WTC11 (cell line): Measurements from ENCODE around the gene RBM10. TPM values are rescaled to one million over a fixed set of nuclear protein-coding genes. Genes with fewer than 3 reads are reported as not detected.

Experiments
- ATAC-seq: fragments of 200-7000 bp; cut with Tn5 transposase; 2 replicates; pipeline ENCODE4 v1.10.0; 2021; ENCODE audit warnings: mild to moderate bottlenecking, moderate library complexity
- CTCF ChIA-PET: fragments of 300-600 bp; sonication (Branson Sonifier 250); formaldehyde crosslinking; loops from one replicate; lab custom pipeline; 2021; ENCODE audit warnings: antibody characterized with exemption; lab: Charles Lee
- POLR2A ChIA-PET: fragments of 350-600 bp; sonication (Branson Sonifier 250); formaldehyde crosslinking; loops from one replicate; lab custom pipeline; 2021; ENCODE audit warnings: antibody characterized with exemption; lab: Charles Lee
- DNase-seq: peaks from one replicate; pipeline ENCODE4 v3.0.0; 2021; ENCODE audit warnings: low spot score
- H3K27ac Mint-ChIP-seq: 2 replicates; pipeline ENCODE4 v1.8.0; 2021; ENCODE audit warnings: mixed read lengths
- H3K27me3 Mint-ChIP-seq: 2 replicates; pipeline ENCODE4 v1.8.0; 2021; ENCODE audit warnings: low read depth, mild to moderate bottlenecking, moderate library complexity, mixed read lengths
- H3K36me3 Mint-ChIP-seq: 2 replicates; pipeline ENCODE4 v1.8.0; 2021; ENCODE audit warnings: mixed read lengths
- H3K4me1 Mint-ChIP-seq: 2 replicates; pipeline ENCODE4 v1.8.0; 2022; ENCODE audit warnings: mixed read lengths
- H3K4me3 Mint-ChIP-seq: 2 replicates; pipeline ENCODE4 v1.8.0; 2021; ENCODE audit warnings: mild to moderate bottlenecking, moderate library complexity, mixed read lengths
- H3K9me3 Mint-ChIP-seq: 2 replicates; pipeline ENCODE4 v1.8.0; 2021; ENCODE audit warnings: mixed read lengths
- CBFB ChIP-seq: sonication (generic); formaldehyde crosslinking; IDR thresholded peaks from 2 replicates; pipeline ENCODE4 v1.8.1; 2022; ENCODE audit warnings: mild to moderate bottlenecking, low read depth, missing genetic modification reagents
- FOXP1 ChIP-seq: sonication (generic); formaldehyde crosslinking; IDR thresholded peaks from 2 replicates; pipeline ENCODE4 v1.8.0; 2022; ENCODE audit warnings: missing genetic modification reagents, mild to moderate bottlenecking, moderate library complexity, borderline replicate concordance
- GRHL2 ChIP-seq: fragments of 250-450 bp; sonication (Bioruptor Pico); IDR thresholded peaks from 2 replicates; pipeline ENCODE4 v1.8.0; 2022; ENCODE audit warnings: mild to moderate bottlenecking, moderate library complexity; ENCODE audit not compliant: insufficient replicate concordance, severe bottlenecking
- GTF2I ChIP-seq: fragments of 250-450 bp; sonication (Bioruptor Pico); conservative IDR thresholded peaks from 2 replicates; pipeline ENCODE4 v1.4.0; 2021; ENCODE audit warnings: mild to moderate bottlenecking
- HMGA2 ChIP-seq: fragments of 250-450 bp; sonication (Bioruptor Pico); IDR thresholded peaks from 2 replicates; pipeline ENCODE4 v1.4.0; 2021; ENCODE audit warnings: mild to moderate bottlenecking, moderate library complexity
- KAT7 ChIP-seq: sonication (generic); formaldehyde crosslinking; IDR thresholded peaks from 2 replicates; pipeline ENCODE4 v1.8.1; 2023; ENCODE audit warnings: missing genetic modification reagents, mild to moderate bottlenecking, borderline replicate concordance
- NFATC4 ChIP-seq: fragments of 250-450 bp; sonication (Bioruptor Pico); IDR thresholded peaks from 2 replicates; pipeline ENCODE4 v1.9.0; 2021; ENCODE audit warnings: mild to moderate bottlenecking
- NR2C2 ChIP-seq: sonication (generic); formaldehyde crosslinking; IDR thresholded peaks from 2 replicates; pipeline ENCODE4 v1.8.0; 2022; ENCODE audit warnings: mild to moderate bottlenecking, missing genetic modification reagents
- NR3C1 ChIP-seq: sonication (generic); formaldehyde crosslinking; conservative IDR thresholded peaks from 2 replicates; pipeline ENCODE4 v1.8.1; 2023; ENCODE audit warnings: low read depth, mild to moderate bottlenecking, missing genetic modification reagents
- SMAD3 ChIP-seq: sonication (generic); formaldehyde crosslinking; IDR thresholded peaks from 2 replicates; pipeline ENCODE4 v1.8.0; 2022; ENCODE audit warnings: missing genetic modification reagents, mild to moderate bottlenecking, borderline replicate concordance
- SOX15 ChIP-seq: fragments of 250-450 bp; sonication (Bioruptor Pico); IDR thresholded peaks from 2 replicates; pipeline ENCODE4 v1.9.0; 2021; ENCODE audit warnings: mild to moderate bottlenecking
- SP1 ChIP-seq: sonication (generic); formaldehyde crosslinking; conservative IDR thresholded peaks from 2 replicates; pipeline ENCODE4 v1.8.1; 2022; ENCODE audit warnings: missing genetic modification reagents
- ZNF396 ChIP-seq: fragments of 250-450 bp; sonication (Bioruptor Pico); IDR thresholded peaks from 2 replicates; pipeline ENCODE4 v1.8.0; 2021; ENCODE audit warnings: mild to moderate bottlenecking, moderate library complexity, borderline replicate concordance
- ZNF671 ChIP-seq: fragments of 250-450 bp; sonication (Bioruptor Pico); IDR thresholded peaks from 2 replicates; pipeline ENCODE4 v1.8.0; 2021; ENCODE audit warnings: mild to moderate bottlenecking
- total RNA-seq: library from RNA; stranded (reverse); gene quantifications from 3 replicates; pipeline ENCODE4 v1.2.3, GENCODE V29; 2021
- TF ChIP-seq, protein P1 (sequence below): sonication (generic); formaldehyde crosslinking; IDR thresholded peaks from 2 replicates; pipeline ENCODE4 v1.8.1; 2022; ENCODE audit warnings: low read depth, missing genetic modification reagents, borderline replicate concordance
- TF ChIP-seq, protein P2 (sequence below): fragments of 250-450 bp; sonication (Bioruptor Pico); IDR thresholded peaks from 2 replicates; pipeline ENCODE4 v1.9.0; 2021; ENCODE audit warnings: mild to moderate bottlenecking
- TF ChIP-seq, protein P3 (sequence below): sonication (generic); formaldehyde crosslinking; conservative IDR thresholded peaks from 2 replicates; pipeline ENCODE4 v1.8.1; 2023; ENCODE audit warnings: mild to moderate bottlenecking, low read depth, missing genetic modification reagents, moderate library complexity
- TF ChIP-seq, protein P4 (sequence below): sonication (generic); formaldehyde crosslinking; IDR thresholded peaks from 2 replicates; pipeline ENCODE4 v1.8.1; 2023; ENCODE audit warnings: mild to moderate bottlenecking, missing genetic modification reagents
- TF ChIP-seq, protein P5 (sequence below): sonication (generic); formaldehyde crosslinking; IDR thresholded peaks from 2 replicates; pipeline ENCODE4 v1.8.0; 2023; ENCODE audit warnings: missing genetic modification reagents
- TF ChIP-seq, protein P6 (sequence below): sonication (generic); formaldehyde crosslinking; IDR thresholded peaks from 2 replicates; pipeline ENCODE4 v1.8.0; 2022; ENCODE audit warnings: mild to moderate bottlenecking, missing genetic modification reagents
- TF ChIP-seq, protein P7 (sequence below): fragments of 250-450 bp; sonication (Bioruptor Pico); conservative IDR thresholded peaks from 2 replicates; pipeline ENCODE4 v1.9.0; 2021; ENCODE audit warnings: mild to moderate bottlenecking
- TF ChIP-seq, protein P8 (sequence below): sonication (generic); formaldehyde crosslinking; IDR thresholded peaks from 2 replicates; pipeline ENCODE4 v1.8.1; 2022; ENCODE audit warnings: missing genetic modification reagents, borderline replicate concordance

RBM10 gene
- total RNA-seq, 1 experiment from 2014 or later, result 66.1 TPM

DNA sequence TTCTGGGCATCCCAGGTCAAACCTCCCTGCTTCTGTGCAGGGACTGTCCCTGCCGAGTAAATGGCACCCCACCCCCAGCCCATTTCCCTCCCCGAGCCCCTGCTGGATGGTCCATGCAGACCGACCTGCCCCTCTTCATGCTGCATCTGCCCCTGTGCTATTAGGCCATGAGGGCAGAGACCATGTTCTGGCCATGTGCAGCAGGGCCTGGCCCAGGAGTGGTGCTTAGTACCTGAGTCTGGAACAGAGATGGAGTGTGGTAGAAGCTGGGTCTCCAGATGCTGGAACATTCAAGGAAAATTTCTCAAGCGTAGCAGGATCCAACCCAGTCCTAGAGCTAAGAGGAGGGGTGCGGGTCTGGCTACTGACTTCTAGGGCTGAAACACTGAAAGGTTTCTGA lies 33.3 kb downstream of the RBM10 start (continued):
- TF ChIP-seq, protein P1, sequence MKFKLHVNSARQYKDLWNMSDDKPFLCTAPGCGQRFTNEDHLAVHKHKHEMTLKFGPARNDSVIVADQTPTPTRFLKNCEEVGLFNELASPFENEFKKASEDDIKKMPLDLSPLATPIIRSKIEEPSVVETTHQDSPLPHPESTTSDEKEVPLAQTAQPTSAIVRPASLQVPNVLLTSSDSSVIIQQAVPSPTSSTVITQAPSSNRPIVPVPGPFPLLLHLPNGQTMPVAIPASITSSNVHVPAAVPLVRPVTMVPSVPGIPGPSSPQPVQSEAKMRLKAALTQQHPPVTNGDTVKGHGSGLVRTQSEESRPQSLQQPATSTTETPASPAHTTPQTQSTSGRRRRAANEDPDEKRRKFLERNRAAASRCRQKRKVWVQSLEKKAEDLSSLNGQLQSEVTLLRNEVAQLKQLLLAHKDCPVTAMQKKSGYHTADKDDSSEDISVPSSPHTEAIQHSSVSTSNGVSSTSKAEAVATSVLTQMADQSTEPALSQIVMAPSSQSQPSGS (CRISPR knock-in tag), result no peak
- TF ChIP-seq KAT7 (CRISPR knock-in tag), result no peak
- TF ChIP-seq ZNF671, result no peak
- no peak for TF ChIP-seq GTF2I (CRISPR knock-in tag)
- no peak for TF ChIP-seq SOX15 (CRISPR knock-in tag)
- TF ChIP-seq ZNF396 (CRISPR knock-in tag), result no peak

DNA sequence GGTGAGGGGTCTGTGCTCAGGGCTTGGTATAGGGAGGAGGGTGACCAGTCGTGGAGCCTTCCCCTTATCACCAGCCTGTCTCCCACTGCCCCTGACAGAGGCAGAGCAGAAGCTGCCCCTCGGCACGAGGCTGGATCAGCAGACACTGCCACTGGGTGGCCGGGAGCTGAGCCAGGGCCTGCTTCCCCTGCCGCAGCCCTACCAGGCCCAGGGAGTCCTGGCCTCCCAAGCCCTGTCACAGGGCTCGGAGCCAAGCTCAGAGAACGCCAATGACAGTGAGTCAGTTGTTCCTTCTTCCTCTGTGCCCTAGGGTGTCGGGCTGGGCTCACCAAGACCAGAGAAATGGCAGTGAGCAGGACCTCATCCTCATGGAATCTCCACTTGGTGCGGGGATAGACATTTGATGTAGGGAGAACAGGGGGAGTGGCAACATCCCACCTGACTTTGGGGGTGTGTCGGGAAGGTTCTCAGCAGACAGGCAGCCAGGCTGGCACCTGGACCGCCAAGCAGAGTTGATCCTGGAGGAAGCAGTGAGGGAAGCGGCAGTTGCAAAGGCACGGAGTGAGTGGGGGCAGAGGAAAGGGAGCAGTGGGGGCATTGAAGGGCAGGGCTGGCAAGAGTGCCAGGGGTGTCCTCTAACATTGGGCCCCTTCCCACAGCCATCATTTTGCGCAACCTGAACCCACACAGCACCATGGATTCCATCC lies 34.4 kb downstream of the RBM10 start:
- Mint-ChIP-seq H3K9me3 (no peaks in the 10 kb centered on the region), H3K36me3 (peaks cover 28% of the 10 kb centered on the region), H3K27ac (no peak overlapping the region), H3K4me1 (no peaks in the 10 kb centered on the region), H3K4me3 (no peak overlapping the region), H3K27me3 (no peaks in the 10 kb centered on the region)
- no peak for DNase-seq
- POLR2A ChIA-PET, result no interaction called here
- CTCF ChIA-PET, result no interaction called here
- TF ChIP-seq, protein P2, sequence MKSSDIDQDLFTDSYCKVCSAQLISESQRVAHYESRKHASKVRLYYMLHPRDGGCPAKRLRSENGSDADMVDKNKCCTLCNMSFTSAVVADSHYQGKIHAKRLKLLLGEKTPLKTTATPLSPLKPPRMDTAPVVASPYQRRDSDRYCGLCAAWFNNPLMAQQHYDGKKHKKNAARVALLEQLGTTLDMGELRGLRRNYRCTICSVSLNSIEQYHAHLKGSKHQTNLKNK (CRISPR knock-in tag), result no peak
- TF ChIP-seq, protein P3, sequence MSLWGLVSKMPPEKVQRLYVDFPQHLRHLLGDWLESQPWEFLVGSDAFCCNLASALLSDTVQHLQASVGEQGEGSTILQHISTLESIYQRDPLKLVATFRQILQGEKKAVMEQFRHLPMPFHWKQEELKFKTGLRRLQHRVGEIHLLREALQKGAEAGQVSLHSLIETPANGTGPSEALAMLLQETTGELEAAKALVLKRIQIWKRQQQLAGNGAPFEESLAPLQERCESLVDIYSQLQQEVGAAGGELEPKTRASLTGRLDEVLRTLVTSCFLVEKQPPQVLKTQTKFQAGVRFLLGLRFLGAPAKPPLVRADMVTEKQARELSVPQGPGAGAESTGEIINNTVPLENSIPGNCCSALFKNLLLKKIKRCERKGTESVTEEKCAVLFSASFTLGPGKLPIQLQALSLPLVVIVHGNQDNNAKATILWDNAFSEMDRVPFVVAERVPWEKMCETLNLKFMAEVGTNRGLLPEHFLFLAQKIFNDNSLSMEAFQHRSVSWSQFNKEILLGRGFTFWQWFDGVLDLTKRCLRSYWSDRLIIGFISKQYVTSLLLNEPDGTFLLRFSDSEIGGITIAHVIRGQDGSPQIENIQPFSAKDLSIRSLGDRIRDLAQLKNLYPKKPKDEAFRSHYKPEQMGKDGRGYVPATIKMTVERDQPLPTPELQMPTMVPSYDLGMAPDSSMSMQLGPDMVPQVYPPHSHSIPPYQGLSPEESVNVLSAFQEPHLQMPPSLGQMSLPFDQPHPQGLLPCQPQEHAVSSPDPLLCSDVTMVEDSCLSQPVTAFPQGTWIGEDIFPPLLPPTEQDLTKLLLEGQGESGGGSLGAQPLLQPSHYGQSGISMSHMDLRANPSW (CRISPR knock-in tag), result no peak
- TF ChIP-seq SMAD3 (CRISPR knock-in tag) (no peak), SP1 (CRISPR knock-in tag) (no peak), NR3C1 (CRISPR knock-in tag) (no peak), NR2C2 (CRISPR knock-in tag) (no peak), SOX15 (CRISPR knock-in tag) (no peak), CBFB (CRISPR knock-in tag) (no peak), FOXP1 (CRISPR knock-in tag) (no peak), HMGA2 (CRISPR knock-in tag) (no peak), NFATC4 (no peak), GRHL2 (CRISPR knock-in tag) (no peak)
- TF ChIP-seq, protein P4, sequence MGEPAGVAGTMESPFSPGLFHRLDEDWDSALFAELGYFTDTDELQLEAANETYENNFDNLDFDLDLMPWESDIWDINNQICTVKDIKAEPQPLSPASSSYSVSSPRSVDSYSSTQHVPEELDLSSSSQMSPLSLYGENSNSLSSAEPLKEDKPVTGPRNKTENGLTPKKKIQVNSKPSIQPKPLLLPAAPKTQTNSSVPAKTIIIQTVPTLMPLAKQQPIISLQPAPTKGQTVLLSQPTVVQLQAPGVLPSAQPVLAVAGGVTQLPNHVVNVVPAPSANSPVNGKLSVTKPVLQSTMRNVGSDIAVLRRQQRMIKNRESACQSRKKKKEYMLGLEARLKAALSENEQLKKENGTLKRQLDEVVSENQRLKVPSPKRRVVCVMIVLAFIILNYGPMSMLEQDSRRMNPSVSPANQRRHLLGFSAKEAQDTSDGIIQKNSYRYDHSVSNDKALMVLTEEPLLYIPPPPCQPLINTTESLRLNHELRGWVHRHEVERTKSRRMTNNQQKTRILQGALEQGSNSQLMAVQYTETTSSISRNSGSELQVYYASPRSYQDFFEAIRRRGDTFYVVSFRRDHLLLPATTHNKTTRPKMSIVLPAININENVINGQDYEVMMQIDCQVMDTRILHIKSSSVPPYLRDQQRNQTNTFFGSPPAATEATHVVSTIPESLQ (CRISPR knock-in tag), result no peak
- TF ChIP-seq, protein P5, sequence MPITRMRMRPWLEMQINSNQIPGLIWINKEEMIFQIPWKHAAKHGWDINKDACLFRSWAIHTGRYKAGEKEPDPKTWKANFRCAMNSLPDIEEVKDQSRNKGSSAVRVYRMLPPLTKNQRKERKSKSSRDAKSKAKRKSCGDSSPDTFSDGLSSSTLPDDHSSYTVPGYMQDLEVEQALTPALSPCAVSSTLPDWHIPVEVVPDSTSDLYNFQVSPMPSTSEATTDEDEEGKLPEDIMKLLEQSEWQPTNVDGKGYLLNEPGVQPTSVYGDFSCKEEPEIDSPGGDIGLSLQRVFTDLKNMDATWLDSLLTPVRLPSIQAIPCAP (CRISPR knock-in tag), result no peak
- TF ChIP-seq, protein P6, sequence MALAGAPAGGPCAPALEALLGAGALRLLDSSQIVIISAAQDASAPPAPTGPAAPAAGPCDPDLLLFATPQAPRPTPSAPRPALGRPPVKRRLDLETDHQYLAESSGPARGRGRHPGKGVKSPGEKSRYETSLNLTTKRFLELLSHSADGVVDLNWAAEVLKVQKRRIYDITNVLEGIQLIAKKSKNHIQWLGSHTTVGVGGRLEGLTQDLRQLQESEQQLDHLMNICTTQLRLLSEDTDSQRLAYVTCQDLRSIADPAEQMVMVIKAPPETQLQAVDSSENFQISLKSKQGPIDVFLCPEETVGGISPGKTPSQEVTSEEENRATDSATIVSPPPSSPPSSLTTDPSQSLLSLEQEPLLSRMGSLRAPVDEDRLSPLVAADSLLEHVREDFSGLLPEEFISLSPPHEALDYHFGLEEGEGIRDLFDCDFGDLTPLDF (CRISPR knock-in tag), result no peak
- TF ChIP-seq, protein P7, sequence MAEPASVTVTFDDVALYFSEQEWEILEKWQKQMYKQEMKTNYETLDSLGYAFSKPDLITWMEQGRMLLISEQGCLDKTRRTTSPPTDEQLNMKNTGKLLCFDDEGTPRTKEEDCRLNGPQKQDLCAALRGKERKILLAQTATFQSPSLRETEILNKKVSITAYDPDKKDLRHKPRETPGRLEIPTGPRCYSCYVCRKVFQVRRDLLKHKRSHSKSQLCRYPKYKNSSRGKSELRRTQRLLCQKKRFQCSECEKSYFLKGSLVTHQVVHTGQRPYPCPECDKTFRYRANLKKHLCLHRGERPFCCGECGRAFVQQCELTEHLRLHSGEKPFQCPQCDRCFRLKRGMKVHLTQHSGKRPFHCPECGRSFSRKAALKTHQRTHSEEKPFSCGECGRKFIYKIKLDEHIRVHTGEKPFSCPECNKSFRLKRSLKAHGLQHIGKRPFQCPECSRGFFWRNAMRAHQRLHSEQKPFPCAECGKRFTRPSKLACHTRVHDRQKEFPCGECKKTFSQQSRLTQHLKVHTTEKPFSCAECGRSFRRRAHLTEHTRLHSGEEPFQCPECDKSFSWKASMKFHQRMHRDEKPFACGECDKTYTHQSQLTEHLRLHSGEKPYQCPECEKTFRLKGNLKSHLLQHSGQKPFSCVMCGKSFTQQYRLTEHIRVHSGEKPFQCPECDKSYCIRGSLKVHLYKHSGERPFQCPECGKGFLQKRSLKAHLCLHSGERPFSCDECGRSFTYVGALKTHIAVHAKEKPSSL (CRISPR knock-in tag), result no peak
- TF ChIP-seq, protein P8, sequence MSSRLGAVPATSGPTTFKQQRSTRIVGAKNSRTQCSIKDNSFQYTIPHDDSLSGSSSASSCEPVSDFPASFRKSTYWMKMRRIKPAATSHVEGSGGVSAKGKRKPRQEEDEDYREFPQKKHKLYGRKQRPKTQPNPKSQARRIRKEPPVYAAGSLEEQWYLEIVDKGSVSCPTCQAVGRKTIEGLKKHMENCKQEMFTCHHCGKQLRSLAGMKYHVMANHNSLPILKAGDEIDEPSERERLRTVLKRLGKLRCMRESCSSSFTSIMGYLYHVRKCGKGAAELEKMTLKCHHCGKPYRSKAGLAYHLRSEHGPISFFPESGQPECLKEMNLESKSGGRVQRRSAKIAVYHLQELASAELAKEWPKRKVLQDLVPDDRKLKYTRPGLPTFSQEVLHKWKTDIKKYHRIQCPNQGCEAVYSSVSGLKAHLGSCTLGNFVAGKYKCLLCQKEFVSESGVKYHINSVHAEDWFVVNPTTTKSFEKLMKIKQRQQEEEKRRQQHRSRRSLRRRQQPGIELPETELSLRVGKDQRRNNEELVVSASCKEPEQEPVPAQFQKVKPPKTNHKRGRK (CRISPR knock-in tag), result no peak
- TF ChIP-seq, all 79 proteins: peak for 0
- no peak for ATAC-seq
